ENCODE data around the gene PHLPP2.

DNA sequence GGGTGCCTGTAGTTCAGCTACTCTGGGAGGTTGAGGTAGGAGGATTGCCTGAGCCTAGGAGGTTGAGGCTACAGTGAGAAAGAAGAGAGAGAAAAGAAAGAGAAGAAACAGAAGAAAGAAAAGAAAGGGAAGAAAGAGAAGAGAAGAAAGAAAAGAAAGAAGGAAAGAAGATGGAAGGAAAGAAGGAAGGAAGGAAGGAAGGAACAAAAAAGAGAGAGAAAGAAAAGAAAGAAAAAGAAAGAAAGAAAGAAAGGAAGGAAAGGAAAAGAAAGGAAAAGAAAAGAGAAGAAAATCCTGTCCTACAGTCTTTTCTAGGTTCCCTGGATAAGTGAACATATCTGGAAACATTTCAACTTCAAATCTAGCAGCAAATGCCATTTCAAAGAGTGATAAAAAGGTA is 29.6 kb upstream of the PHLPP2 start:
- TF ChIP-seq, protein P1, sequence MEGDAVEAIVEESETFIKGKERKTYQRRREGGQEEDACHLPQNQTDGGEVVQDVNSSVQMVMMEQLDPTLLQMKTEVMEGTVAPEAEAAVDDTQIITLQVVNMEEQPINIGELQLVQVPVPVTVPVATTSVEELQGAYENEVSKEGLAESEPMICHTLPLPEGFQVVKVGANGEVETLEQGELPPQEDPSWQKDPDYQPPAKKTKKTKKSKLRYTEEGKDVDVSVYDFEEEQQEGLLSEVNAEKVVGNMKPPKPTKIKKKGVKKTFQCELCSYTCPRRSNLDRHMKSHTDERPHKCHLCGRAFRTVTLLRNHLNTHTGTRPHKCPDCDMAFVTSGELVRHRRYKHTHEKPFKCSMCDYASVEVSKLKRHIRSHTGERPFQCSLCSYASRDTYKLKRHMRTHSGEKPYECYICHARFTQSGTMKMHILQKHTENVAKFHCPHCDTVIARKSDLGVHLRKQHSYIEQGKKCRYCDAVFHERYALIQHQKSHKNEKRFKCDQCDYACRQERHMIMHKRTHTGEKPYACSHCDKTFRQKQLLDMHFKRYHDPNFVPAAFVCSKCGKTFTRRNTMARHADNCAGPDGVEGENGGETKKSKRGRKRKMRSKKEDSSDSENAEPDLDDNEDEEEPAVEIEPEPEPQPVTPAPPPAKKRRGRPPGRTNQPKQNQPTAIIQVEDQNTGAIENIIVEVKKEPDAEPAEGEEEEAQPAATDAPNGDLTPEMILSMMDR (IDR thresholded peaks at IDR 0.05) = no peak
- TF ChIP-seq POLR2A (IDR thresholded peaks at IDR 0.05) = no peak
- no peak for TF ChIP-seq POLR2AphosphoS5 (IDR thresholded peaks at IDR 0.05)
- no peak for TF ChIP-seq EP300 (IDR thresholded peaks at IDR 0.05)
